Activated T-cell treated with anti-CD3 and anti-CD28 coated beads, Interleukin-2, amount 50 U/mL, for 24 hours (primary cell): ENCODE results near the gene HMMR.

ENCODE experiments used
- DNase-seq: peaks from one replicate; pipeline ENCODE4 v3.0.0-alpha.2; 2020
- H3K27ac Mint-ChIP-seq: 2 replicates; pipeline ENCODE4 v1.8.0; 2020; ENCODE audit warnings: mild to moderate bottlenecking, mixed read lengths
- H3K27me3 Mint-ChIP-seq: 2 replicates; pipeline ENCODE4 v1.8.0; 2020; ENCODE audit warnings: mixed read lengths
- H3K36me3 Mint-ChIP-seq: 2 replicates; pipeline ENCODE4 v1.8.0; 2020; ENCODE audit warnings: low read depth, mixed read lengths
- H3K4me1 Mint-ChIP-seq: 2 replicates; pipeline ENCODE4 v1.8.0; 2020; ENCODE audit warnings: low read depth, mixed read lengths
- H3K4me3 Mint-ChIP-seq: 2 replicates; pipeline ENCODE4 v1.8.0; 2020; ENCODE audit warnings: mild to moderate bottlenecking, moderate library complexity, mixed read lengths
- H3K9me3 Mint-ChIP-seq: 2 replicates; pipeline ENCODE4 v1.8.0; 2020; ENCODE audit warnings: mixed read lengths

Gene HMMR

DNA sequence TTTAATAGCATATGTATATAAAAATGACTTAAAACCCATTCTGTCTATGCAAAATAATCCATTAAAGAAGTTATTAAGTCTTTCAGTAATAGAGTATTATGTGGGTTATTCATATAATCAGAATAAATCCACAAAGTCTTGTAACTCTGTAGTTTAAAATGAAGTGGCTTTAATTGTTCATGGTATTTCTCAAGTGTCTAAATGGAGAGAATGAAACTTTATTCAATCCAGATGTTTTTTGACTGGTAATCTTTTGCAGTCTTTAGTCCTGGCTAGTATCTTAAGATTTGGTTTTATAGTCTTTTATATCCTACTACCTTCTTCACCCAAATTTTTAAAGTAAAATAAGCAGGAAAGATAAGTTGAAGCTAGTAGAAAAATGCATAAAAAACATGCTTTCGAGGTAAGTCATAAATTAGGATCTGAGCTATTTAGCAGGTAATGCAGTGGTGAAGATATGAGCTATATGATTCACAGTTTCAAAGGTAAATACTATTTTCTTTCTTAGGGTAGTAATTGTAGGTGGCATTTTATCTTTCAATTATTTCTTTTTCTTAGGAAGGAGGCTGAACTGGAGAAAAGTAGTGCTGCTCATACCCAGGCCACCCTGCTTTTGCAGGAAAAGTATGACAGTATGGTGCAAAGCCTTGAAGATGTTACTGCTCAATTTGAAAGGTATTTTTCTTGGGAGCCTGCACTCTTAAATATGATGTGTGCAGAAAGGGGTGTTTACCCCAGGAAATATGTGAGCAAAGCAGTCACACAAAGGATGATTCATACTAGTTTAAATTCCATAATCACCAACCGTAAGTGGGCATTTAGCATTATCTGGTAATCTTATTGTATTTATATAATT is 17.9 kb downstream of the HMMR start:
- Mint-ChIP-seq H3K27me3 (no peaks in the 10 kb centered on the region), H3K36me3 (peaks cover 82% of the 10 kb centered on the region), H3K4me1 (peaks cover 14% of the 10 kb centered on the region), H3K4me3 (no peak overlapping the region), H3K9me3 (no peaks in the 10 kb centered on the region), H3K27ac (peak overlapping the region; percentile 57)
- DNase-seq = no peak

DNA sequence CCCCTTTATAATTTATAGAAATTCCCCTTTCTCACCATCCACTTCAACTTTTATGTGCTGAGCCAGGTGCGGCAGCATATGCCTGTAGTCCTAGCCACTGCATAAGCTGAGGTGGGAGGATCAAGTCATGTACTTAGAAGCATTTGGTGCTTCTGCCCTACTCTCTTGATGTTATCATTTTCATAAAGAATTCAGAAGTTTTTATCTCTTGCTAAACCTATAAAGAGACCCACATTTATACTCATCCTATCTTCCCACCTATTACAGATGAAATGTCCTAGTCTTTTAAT is 18.5 kb downstream of the HMMR start:
- Mint-ChIP-seq H3K27ac (no peak overlapping the region), H3K27me3 (no peaks in the 10 kb centered on the region), H3K4me3 (no peak overlapping the region), H3K36me3 (peaks cover 83% of the 10 kb centered on the region), H3K4me1 (peaks cover 14% of the 10 kb centered on the region), H3K9me3 (no peaks in the 10 kb centered on the region)
- DNase-seq = no peak

DNA sequence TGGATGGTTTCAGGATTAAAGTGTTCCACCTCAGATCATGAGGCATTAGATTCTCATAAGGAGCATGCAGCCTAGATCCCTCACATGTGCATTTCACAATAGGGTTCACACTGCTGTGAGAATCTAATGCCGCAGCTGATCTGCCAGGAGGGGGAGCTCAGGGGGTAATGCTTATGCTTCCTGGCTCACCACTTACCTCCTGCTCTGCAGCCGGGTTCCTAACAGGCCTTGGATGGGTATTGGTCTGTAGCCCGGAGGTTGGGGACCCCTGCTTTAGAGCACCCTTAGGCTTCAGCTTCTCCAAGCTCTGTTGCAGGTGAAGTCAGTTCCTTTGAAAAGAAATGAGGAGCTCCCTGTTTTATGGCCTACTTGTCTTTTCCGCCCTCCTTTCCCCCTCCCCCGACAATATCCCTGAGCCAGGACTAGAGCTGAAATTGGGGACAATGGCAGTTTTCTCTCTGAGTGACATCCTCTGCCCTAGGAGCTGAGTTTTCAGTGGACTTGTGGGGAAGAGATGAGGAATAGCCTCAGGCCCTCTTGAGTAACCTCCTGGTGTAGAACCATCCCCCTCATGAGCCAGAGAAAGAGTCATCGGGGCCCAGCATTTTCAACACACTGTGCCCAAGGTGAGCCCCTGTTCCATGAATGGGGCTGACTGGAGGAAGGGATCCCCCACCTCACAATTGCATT is 28.8 kb downstream of the HMMR start:
- Mint-ChIP-seq H3K4me1 (no peaks in the 10 kb centered on the region), H3K9me3 (no peaks in the 10 kb centered on the region), H3K4me3 (no peak overlapping the region), H3K36me3 (peaks cover 53% of the 10 kb centered on the region), H3K27me3 (no peaks in the 10 kb centered on the region), H3K27ac (no peak overlapping the region)
- DNase-seq = no peak

DNA sequence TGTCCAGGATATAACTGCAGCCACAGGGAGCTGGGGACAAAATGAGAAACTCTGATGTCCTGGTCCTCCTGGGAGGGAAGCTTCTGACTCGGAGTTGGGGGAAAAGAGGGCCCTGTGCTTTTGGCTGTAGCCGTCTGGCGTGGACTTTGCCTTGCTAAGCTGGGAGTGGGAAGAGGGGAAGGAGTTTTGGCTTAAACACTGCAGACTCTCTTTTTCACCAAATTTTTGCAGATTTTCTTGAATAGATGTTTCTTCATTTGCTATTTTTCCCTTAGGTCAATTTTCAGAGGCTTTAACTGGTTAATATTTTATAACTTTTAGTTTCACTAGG is 29.3 kb downstream of the HMMR start:
- H3K4me1 Mint-ChIP-seq = no peaks in the 10 kb centered on the region
- H3K27me3 Mint-ChIP-seq = no peaks in the 10 kb centered on the region
- no peak overlapping the region for H3K27ac Mint-ChIP-seq
- no peaks in the 10 kb centered on the region for H3K9me3 Mint-ChIP-seq
- H3K4me3 Mint-ChIP-seq = no peak overlapping the region
- peaks cover 49% of the 10 kb centered on the region for H3K36me3 Mint-ChIP-seq
- DNase-seq = no peak

DNA sequence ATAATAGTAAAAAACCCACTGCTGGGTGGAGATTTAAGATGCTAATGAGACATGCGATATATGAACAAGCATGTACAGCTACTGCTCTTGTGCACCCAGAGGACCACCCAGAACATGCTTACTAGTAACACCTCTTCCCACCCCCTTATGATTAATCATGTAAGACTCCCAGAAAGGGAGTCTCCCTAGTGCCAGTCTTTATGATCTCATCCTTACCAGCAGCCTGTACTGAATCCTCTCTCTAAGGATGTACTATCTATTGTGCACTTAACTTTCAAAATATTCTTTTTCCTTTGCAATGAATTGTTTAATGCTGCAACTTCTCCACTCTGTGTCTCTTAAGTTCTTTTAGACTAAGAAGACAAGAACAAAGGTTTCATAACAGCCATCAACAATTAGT is 35.9 kb downstream of the HMMR start:
- DNase-seq = no peak
- no peak overlapping the region for H3K4me3 Mint-ChIP-seq
- no peak overlapping the region for H3K27ac Mint-ChIP-seq
- H3K9me3 Mint-ChIP-seq = no peaks in the 10 kb centered on the region
- no peaks in the 10 kb centered on the region for H3K4me1 Mint-ChIP-seq
- H3K27me3 Mint-ChIP-seq = no peaks in the 10 kb centered on the region
- peaks cover 14% of the 10 kb centered on the region for H3K36me3 Mint-ChIP-seq

DNA sequence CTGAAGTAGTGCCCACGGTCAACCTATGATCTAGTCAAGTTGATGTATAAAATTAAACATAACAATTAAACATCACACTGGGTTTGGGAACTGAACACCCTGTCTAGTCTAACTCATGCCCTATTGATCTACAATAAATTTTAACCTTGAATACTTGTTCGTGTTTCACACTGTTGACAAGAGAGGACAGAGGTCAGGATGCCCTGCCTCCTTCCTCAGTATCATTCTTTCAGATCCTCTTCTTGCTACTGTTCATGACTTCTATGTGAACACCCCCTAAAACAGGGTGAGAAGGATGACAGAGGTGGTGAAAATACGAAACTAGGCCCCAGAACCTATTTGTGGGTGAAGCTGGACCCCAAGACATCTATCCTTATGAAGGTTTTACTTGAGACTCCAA is 36.9 kb downstream of the HMMR start:
- Mint-ChIP-seq H3K4me1 (peaks cover under 1% of the 10 kb centered on the region), H3K4me3 (no peak overlapping the region), H3K27ac (no peak overlapping the region), H3K27me3 (no peaks in the 10 kb centered on the region), H3K36me3 (peaks cover 7% of the 10 kb centered on the region), H3K9me3 (no peaks in the 10 kb centered on the region)
- DNase-seq = no peak

DNA sequence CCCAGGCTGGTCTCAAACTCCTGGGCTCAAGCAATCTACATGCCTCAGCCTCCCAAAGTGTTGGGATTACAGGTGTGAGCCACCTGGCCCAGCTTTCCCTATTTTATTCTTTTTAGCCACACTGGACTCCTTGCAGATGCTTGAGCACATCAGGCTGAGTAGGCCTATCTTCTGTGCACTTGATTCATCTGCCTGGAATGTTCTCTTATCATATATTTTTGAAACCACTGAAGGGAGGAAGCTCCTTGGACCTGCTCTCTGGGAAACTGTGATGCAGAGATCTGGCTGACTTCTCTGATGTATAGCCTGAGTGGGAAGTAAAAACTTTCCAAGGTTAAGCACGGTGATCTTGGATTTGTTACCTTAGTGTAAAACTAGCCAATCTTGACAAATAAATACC is 38.5 kb downstream of the HMMR start:
- Mint-ChIP-seq H3K4me3 (no peak overlapping the region), H3K36me3 (peaks cover 2% of the 10 kb centered on the region), H3K9me3 (no peaks in the 10 kb centered on the region), H3K4me1 (peaks cover 11% of the 10 kb centered on the region), H3K27me3 (no peaks in the 10 kb centered on the region), H3K27ac (no peak overlapping the region)
- no peak for DNase-seq

DNA sequence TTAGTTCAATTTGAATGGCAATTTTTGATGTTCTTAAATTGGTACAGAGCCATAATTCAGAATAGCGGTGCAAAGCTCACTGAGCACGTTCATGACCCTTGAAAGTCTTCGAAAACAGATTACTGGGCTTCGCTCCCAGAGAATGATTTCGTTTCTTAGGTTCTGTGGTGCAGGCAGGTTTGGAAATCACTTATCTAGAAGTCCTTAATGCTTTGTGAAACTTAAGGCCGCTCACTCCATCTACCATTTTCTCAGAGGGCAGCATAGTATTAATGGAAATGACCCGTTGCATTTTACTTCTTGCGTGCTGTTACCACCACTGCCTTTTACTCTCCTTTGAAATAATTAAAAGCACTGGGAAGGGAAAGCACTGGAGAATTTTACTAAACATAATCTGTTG is 42.1 kb downstream of the HMMR start:
- peak overlapping the region; percentile 97 for H3K27ac Mint-ChIP-seq
- no peak for DNase-seq
- no peaks in the 10 kb centered on the region for H3K27me3 Mint-ChIP-seq
- H3K4me3 Mint-ChIP-seq = peak overlapping the region; percentile 86
- H3K9me3 Mint-ChIP-seq = no peaks in the 10 kb centered on the region
- H3K36me3 Mint-ChIP-seq = peaks cover 21% of the 10 kb centered on the region
- peaks cover 21% of the 10 kb centered on the region for H3K4me1 Mint-ChIP-seq

DNA sequence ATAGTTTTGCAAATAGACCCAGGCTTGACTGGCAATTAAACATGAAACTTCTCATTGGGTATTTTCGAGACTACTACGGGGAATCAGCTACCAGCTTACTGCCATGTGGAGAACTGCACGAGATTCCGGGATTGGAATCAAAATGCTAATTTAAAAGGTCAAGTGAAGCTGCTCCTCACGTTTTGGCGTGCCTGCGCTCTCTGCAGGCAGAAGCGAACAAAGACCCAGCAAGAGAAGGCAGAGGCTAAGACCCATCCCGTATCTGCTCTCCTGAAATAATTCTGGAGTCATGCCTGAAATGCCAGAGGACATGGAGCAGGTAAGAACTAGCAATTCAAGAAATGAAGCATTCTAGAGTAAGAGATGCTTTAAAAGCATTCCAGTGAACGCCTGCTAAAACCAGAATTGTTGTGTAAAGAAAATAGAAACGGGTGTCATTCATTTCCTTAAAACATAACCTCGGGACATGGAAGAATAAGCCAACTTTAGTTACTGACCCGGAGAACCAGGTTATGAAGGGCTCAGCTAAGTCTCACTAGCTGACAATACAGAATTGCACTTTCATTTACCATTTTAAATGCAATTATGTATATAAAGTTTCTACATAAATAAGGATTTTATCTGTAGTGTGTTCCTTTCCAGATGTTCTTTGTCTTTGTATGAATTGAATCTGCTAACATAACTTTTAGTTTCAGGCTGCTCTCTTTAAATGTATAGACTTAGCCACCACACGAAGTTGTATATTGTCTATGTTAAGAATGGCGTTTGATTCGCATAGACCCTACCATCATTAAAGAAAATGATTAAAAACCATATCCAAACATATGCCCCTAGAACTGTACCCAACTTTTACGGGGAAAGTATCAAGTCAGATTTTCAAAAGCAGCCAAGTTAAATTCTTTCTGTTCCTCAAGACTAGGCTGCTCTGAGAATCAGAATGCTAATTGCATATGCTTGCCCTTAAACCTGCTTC is 43.0 kb downstream of the HMMR start:
- Mint-ChIP-seq H3K36me3 (peaks cover 27% of the 10 kb centered on the region), H3K4me1 (peaks cover 30% of the 10 kb centered on the region), H3K4me3 (peak overlapping the region; percentile 86), H3K27me3 (no peaks in the 10 kb centered on the region), H3K27ac (peak overlapping the region; percentile 97), H3K9me3 (no peaks in the 10 kb centered on the region)
- DNase-seq = peak; percentile 49

DNA sequence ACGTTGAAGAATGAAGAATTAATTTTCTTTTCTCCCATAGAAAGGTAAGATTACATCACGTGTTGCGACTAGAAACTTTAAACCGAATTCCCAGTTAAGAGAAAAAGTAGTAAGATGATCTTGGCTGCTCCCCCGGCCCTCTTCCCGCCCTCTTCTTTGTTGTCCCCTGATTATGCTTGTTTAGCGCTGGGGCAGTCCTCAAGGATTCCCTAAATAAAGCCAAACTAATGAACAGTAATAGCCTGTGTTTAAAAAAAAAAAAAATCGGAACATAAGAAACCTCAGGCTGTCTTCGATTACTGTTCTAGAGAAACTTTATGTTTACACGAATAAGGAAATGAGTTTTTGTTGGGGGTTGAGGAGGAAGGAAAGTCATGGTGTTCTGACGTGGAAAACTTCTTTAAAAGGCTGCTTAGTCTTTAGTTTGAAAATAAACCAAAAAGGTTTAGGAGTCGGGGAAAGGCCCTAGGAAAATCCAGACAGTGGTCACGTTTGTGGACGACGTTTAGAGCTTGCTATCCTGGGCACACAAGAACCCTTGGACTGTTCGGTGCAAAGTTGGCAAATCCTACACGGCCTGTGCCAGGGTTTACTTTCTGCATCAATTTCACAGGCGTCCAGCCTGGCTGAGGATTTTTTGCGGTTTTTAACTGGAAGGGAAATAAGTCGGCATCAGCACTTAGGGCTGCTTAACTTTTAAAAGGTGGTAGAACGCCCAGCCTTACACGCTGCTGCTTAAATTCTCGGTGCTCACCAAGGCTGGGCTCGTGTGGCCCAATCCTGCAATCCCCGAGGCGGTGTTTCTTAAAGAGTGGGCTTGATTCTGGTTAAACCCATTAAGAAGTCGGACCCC is 43.9 kb downstream of the HMMR start:
- peak overlapping the region; percentile 86 for H3K4me3 Mint-ChIP-seq
- DNase-seq = peak; percentile 68
- peaks cover 36% of the 10 kb centered on the region for H3K36me3 Mint-ChIP-seq
- peaks cover 38% of the 10 kb centered on the region for H3K4me1 Mint-ChIP-seq
- peak overlapping the region; percentile 97 for H3K27ac Mint-ChIP-seq
- no peaks in the 10 kb centered on the region for H3K9me3 Mint-ChIP-seq
- H3K27me3 Mint-ChIP-seq = no peaks in the 10 kb centered on the region

DNA sequence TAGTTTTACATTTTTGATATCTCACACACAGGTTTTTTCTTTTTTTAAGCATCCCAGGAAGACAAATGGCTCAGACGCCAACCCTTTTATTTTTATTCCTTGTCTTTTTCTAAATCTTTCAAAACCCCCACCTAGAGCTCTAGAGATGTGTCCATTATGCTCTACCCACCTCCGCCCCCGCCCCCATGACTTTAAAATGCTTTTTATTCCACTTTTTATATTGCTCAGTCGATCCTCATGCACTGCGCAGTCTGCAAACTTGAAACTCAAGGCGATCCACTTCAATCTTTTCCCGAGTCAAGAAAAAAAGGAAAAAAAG is 44.6 kb downstream of the HMMR start:
- H3K9me3 Mint-ChIP-seq = no peaks in the 10 kb centered on the region
- DNase-seq = no peak
- peaks cover 45% of the 10 kb centered on the region for H3K4me1 Mint-ChIP-seq
- H3K4me3 Mint-ChIP-seq = peak overlapping the region; percentile 86
- no peaks in the 10 kb centered on the region for H3K27me3 Mint-ChIP-seq
- peak overlapping the region; percentile 97 for H3K27ac Mint-ChIP-seq
- peaks cover 41% of the 10 kb centered on the region for H3K36me3 Mint-ChIP-seq

DNA sequence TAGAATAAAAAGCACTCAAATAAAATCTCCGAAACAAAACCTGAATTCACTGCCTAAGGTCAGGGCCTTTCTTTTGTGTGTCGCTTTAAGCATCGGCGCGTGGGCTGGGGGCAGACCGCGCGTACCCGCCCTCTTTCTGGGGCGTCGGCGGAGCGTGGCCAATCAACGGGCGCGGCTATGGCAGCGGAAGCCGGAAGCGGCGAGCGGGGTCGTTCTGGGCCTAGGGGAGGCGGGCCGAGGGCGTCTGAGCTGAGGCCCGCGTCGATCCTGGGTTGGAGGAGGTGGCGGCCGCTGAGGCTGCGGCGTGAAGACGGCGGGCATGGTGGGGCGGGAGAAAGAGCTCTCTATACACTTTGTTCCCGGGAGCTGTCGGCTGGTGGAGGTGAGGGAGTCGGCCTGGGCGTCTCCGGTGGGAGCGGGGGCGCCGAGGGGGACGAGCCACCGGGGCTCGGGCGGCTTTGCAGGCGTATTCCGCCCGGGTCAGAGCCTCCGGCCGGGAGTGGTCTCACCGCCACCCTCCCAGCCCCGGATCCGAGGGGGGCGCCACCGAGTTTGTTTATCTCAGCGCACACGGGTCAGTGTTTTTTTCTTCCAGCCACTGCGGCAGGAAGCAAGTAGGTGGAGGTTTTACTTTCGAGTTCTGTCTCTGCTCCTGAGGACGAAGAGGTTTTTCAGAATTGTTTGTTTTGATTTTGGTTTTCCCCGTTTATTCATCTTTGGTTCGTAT is 45.1 kb downstream of the HMMR start, which contains the start of gene MAT2B:
Gene MAT2B, plus strand, starts transcription at position 252 of the 727 bp plus-strand sequence. Its CDS starts 68 bp downstream, at position 320.
- DNase-seq = peak; percentile 95
- Mint-ChIP-seq H3K36me3 (peaks cover 44% of the 10 kb centered on the region), H3K9me3 (no peaks in the 10 kb centered on the region), H3K27me3 (no peaks in the 10 kb centered on the region), H3K4me3 (peak within 1 kb of the TSS; percentile 86), H3K27ac (peak within 1 kb of the TSS; percentile 97), H3K4me1 (peaks cover 49% of the 10 kb centered on the region)

DNA sequence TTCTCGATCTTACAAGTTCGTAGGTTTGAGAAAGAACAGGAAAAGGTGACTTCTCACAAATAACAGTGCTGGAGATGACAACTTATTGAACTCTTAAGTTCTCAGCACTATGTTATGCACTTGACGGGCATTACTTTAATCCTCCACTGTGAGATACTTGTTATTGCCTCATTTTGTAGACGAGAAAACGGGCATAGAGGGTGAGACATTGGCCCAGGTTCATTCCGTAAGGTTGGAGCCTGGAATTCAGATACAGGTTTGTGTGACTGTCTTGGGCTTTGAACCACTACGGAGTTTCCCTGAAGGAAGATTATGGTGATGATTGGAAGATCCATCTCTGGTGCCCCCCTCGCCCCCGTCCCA is 45.6 kb downstream of the HMMR start:
- peak overlapping the region; percentile 97 for H3K27ac Mint-ChIP-seq
- peak overlapping the region; percentile 86 for H3K4me3 Mint-ChIP-seq
- peak; percentile 46 for DNase-seq
- peaks cover 49% of the 10 kb centered on the region for H3K36me3 Mint-ChIP-seq
- H3K4me1 Mint-ChIP-seq = peaks cover 54% of the 10 kb centered on the region
- no peaks in the 10 kb centered on the region for H3K27me3 Mint-ChIP-seq
- no peaks in the 10 kb centered on the region for H3K9me3 Mint-ChIP-seq
